Activated CD4-positive, alpha-beta T cell treated with anti-CD3 and anti-CD28 coated beads, Interleukin-2, amount 50 U/mL, for 48 hours (primary cell): ENCODE results near the gene UBXN6.
A peak's percentile ranks its signal among the peaks of the same experiment; 100 is the strongest.

ENCODE experiments used
- DNase-seq, 2 experiments: peaks; one replicate each; pipeline ENCODE4 v3.0.0-alpha.2; 2020

The UBXN6 gene

DNA sequence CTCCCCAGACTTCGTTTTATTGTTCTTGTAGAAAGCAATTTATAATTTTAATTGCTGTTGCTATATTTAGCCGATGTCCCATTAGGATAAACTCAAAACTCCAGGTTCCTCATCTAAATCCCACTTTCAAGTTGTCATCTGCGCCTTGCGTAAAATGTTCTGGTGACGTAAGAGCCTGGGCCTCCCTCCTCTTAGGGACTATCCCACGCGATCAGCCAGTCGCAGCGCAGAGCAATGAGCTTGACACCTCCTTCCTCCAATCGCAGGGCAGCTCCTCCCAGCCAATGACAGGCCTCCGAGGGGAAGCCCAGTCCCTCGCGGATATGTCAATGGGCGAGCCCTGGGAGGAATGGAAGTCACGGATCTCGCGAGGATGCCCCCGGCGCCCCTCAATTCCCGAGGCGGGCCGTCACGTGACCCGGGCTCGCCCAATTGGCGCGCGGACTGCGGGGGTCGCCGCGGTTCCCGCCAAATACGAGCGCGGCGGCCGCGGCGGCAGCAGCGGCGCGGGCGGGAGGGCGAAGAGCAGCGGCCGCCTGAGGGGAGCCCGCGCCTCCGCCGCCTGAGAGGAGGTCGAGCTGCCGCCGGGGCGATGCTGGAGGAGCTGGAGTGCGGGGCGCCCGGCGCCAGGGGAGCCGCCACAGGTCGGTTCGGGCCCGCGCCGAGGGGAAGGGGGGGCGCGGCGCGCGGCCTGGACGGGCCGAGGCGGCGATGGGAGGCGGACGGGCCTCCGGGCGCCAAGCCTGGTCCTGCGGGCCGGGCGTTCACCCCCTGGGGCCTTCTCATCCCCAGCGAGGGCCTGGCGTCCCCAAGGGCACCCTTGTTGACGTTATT, 55.2 kb downstream of the UBXN6 start, which contains the start of gene CHAF1A:
Gene CHAF1A (plus strand): TSS at position 470 of the 834 bp plus-strand sequence. CDS start 123 bp downstream, at position 593.
- peak; percentile 98 to 99 for DNase-seq

- DNase-seq = no peak
Measured at GRCh38 chr19:4401769-4402170, 55.8 kb downstream of the UBXN6 start.

- DNase-seq = peak; percentile 90 to 92
Measured at GRCh38 chr19:4400135-4400936, 57.3 kb downstream of the UBXN6 start, which contains the start of gene SH3GL1. Gene SH3GL1, minus strand, starts transcription at chr19:4400547. Its CDS starts 179 bp downstream, at chr19:4400368.

- DNase-seq = no peak
Measured at GRCh38 chr19:4399812-4400134, 57.8 kb downstream of the UBXN6 start.

DNA sequence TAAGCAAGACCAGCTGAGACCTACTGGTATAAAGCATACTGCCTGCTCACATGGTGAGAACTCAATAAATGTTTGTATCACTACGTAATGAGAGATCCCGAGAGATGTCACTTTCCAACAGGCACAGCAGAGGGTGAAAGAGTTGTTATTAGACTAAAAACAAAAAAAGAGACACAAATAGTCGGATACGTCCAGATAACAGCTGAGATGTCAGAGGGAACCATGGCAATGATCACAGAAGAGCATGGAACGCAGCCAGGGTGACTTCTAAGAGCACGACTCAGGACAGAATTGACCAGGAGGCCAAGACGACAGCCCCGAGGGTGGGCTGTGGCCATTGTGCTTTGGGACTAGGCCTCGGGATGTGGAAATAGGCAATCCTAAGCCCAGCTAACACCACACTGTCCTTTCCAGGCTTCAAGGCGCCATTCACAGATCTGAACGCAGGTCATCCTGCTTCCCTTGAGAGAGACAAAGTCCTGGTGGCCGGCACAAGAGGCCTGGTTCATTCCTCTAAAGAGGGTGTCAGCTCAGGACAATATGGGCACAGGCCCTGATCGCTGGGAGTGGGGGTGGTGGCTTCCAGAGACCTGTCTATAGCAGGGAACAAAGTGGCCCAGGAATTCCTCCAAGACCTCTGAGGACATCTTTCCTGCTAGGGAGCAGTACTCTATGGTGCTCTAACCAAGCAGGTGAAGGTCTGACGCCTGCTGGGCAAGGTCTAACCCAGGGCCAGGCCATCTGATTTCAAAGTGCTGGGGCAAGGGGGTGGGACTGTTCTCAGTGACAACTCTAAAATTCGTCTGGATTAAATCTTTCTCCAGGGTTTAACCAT, 60.4 kb downstream of the UBXN6 start:
- no peak for DNase-seq
